Measurements from ENCODE around the gene BPIFB2. TPM values are rescaled to one million over a fixed set of nuclear protein-coding genes. Genes with fewer than 3 reads are reported as not detected.

The BPIFB2 gene
- total RNA-seq (not detected), polyA plus RNA-seq (ENCODE audit: insufficient read depth, low read depth, low replicate concordance) (not detected)
- long read RNA-seq, donor 1, result 0 reads
- long read RNA-seq, donor 2, result 0 reads
- long read RNA-seq, donor 3, result 0 reads
- long read RNA-seq, donor 4, result 0 reads
- long read RNA-seq, donor 5, result 0 reads
- long read RNA-seq, donor 6, result 0 reads
- long read RNA-seq, donor 7, result 0 reads
- long read RNA-seq, donor 8, result 0 reads
- long read RNA-seq, donor 9, result 0 reads
- long read RNA-seq, donor 10, result 0 reads

GRCh38 chr20:33007376-33008335 is at the start of gene BPIFB2:
TSS of gene BPIFB2 (plus strand) at chr20:33007704. CDS start at chr20:33008575, 871 bp downstream.
- H3K9me3 ChIP-seq (ENCODE audit: control insufficient read depth in 2 of 3, insufficient read depth in 1 of 3, low read length in 3 of 3), result peaks cover 0 to 4% (median 0%) of the 10 kb centered on the region in 3 donors
- intact Hi-C loops (cut with DNase I), result no loop called here
- no peaks in the 10 kb centered on the region for H3K27me3 ChIP-seq (ENCODE audit: control insufficient read depth, insufficient read depth, low read length)
- no peak for TF ChIP-seq CTCF (IDR thresholded peaks at IDR 0.05; ENCODE audit: borderline replicate concordance, extremely low read depth, insufficient read depth)
- no peak within 1 kb of the TSS for H3K9ac ChIP-seq (ENCODE audit: low read length in 3 of 3)
- no peak within 1 kb of the TSS for H3K27ac ChIP-seq (ENCODE audit: low read depth in 2 of 2, low read length in 2 of 2)
- H3K4me1 ChIP-seq (ENCODE audit: control insufficient read depth in 2 of 3, insufficient read depth in 2 of 3, low read depth in 1 of 3, low read length in 3 of 3), result peaks cover 0 to 3% (median 0%) of the 10 kb centered on the region in 3 donors
- H3K4me3 ChIP-seq (ENCODE audit: low read length in 3 of 3), result no peak within 1 kb of the TSS
- no peaks in the 10 kb centered on the region for H3K36me3 ChIP-seq (ENCODE audit: control insufficient read depth in 2 of 3, insufficient read depth in 3 of 3, low read length in 3 of 3)
- DNase-seq (no peak), FAIRE-seq (no peak)

- FAIRE-seq (no peak), DNase-seq (no peak)
- Histone ChIP-seq H3K27me3 (ENCODE audit: control insufficient read depth, insufficient read depth, low read length) (no peaks in the 10 kb centered on the region), H3K4me1 (ENCODE audit: control insufficient read depth in 2 of 3, insufficient read depth in 2 of 3, low read depth in 1 of 3, low read length in 3 of 3) (no peaks in the 10 kb centered on the region), H3K27ac (ENCODE audit: low read depth in 2 of 2, low read length in 2 of 2) (no peak overlapping the region), H3K36me3 (ENCODE audit: control insufficient read depth in 2 of 3, insufficient read depth in 3 of 3, low read length in 3 of 3) (no peaks in the 10 kb centered on the region), H3K4me3 (ENCODE audit: low read length in 3 of 3) (no peak overlapping the region), H3K9ac (ENCODE audit: low read length in 3 of 3) (no peak overlapping the region), H3K9me3 (ENCODE audit: control insufficient read depth in 2 of 3, insufficient read depth in 1 of 3, low read length in 3 of 3) (peaks cover 0 to 24% (median 2%) of the 10 kb centered on the region in 3 donors)
- no peak for TF ChIP-seq CTCF (IDR thresholded peaks at IDR 0.05; ENCODE audit: borderline replicate concordance, extremely low read depth, insufficient read depth)
- intact Hi-C loops (cut with DNase I), result no loop called here
These were observed 48.9 kb upstream of the BPIFB2 start for GRCh38 chr20:32958574-32958973.

- Histone ChIP-seq H3K9me3 (ENCODE audit: control insufficient read depth in 2 of 3, insufficient read depth in 1 of 3, low read length in 3 of 3) (peaks cover 0 to 20% (median 2%) of the 10 kb centered on the region in 3 donors), H3K27me3 (ENCODE audit: control insufficient read depth, insufficient read depth, low read length) (no peaks in the 10 kb centered on the region), H3K4me3 (ENCODE audit: low read length in 3 of 3) (no peak overlapping the region), H3K36me3 (ENCODE audit: control insufficient read depth in 2 of 3, insufficient read depth in 3 of 3, low read length in 3 of 3) (no peaks in the 10 kb centered on the region), H3K4me1 (ENCODE audit: control insufficient read depth in 2 of 3, insufficient read depth in 2 of 3, low read depth in 1 of 3, low read length in 3 of 3) (no peaks in the 10 kb centered on the region), H3K27ac (ENCODE audit: low read depth in 2 of 2, low read length in 2 of 2) (no peak overlapping the region), H3K9ac (ENCODE audit: low read length in 3 of 3) (no peak overlapping the region)
- intact Hi-C loops (cut with DNase I), result no loop called here
- FAIRE-seq, result no peak
- DNase-seq, result peak in 2 of 5 donors; percentile 25 to 61
- TF ChIP-seq CTCF (IDR thresholded peaks at IDR 0.05; ENCODE audit: borderline replicate concordance, extremely low read depth, insufficient read depth), result no peak
These were observed 47.9 kb upstream of the BPIFB2 start for GRCh38 chr20:32959351-32960221.
